Ascending aorta (tissue), 2 donors: ENCODE data around the gene RAB33B. TPM values are rescaled to one million over a fixed set of nuclear protein-coding genes. Genes with fewer than 3 reads are reported as not detected.
"Not testable (repeated sequence)": the region's sequence is repeated elsewhere in the genome, so short reads cannot be mapped to it uniquely, and the experiment has no call there.

Experiments
- DNase-seq, 2 donors: peaks; one replicate each; pipeline ENCODE4 v3.0.0-alpha.2; 2019; ENCODE audit warnings: low spot score in 2 of 2
- H3K27ac ChIP-seq, 2 donors: fragments of 200-600 bp; sonication (generic); one replicate each; pipeline ENCODE4 v1.5.1; 2016 to 2017; ENCODE audit warnings: mild to moderate bottlenecking in 1 of 2
- H3K27me3 ChIP-seq: fragments of 200-600 bp; sonication (generic); one replicate; pipeline ENCODE4 v1.5.1; 2017
- H3K36me3 ChIP-seq, 2 donors: fragments of 200-600 bp; sonication (generic); one replicate each; pipeline ENCODE4 v1.5.1; 2016
- H3K4me1 ChIP-seq, 2 donors: fragments of 200-600 bp; sonication (generic); one replicate each; pipeline ENCODE4 v1.5.1; 2016 to 2017; ENCODE audit warnings: mild to moderate bottlenecking in 1 of 2
- H3K4me3 ChIP-seq, 2 donors: fragments of 200-600 bp; sonication (generic); one replicate each; pipeline ENCODE4 v1.5.1; 2016 to 2017; ENCODE audit warnings: mild to moderate bottlenecking in 1 of 2
- H3K9me3 ChIP-seq, 2 donors: fragments of 200-600 bp; sonication (generic); one replicate each; pipeline ENCODE4 v1.5.1; 2016
- intact Hi-C: fragments of 100-400 bp; cut with DNase I; formaldehyde crosslinking; loops from one replicate; pipeline ENCODE4 v1.15.1; 2023
- total RNA-seq: library from RNA; depleted of rRNA; stranded (reverse); fragments of >200 nt; gene quantifications from one replicate; pipeline ENCODE4 v1.1.0, GENCODE V29; 2016
- TF ChIP-seq, protein P1 (sequence below), 3 experiments: fragments of 200-600 bp in 2 of 3; fragments of 450-650 bp in 1 of 3; sonication (generic) in 2 of 3; IDR thresholded peaks; one replicate each; pipeline ENCODE4 v1.5.1; 2016 to 2019; ENCODE audit warnings: antibody characterized with exemption in 3 of 3, mild to moderate bottlenecking in 1 of 3, moderate library complexity in 1 of 3

RAB33B gene
- total RNA-seq, 1 donor from 2014 or later, result 4.5 TPM

DNA sequence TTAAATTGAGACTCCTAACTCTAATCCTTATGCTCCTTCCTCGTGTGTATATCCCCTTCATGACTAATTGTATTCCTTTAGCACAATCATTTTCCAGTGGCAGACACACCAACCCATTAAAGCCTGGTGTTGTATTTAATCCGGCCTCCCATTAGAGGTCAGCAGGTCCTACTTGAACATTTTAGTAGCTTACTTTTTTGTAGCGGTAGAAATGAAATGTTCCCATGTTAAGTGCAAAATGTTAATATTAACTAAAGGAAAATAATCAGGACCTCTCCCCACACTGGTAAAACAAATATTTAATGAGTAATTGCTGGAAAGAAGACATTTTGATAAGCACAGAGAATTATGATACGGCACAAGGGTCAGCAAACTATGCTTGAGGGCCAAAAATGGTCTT, 3.4 kb downstream of the RAB33B start:
- Histone ChIP-seq H3K4me3 (peak overlapping the region; percentile 92 to 93), H3K4me1 (peaks cover 7 to 27% of the 10 kb centered on the region in 2 donors), H3K9me3 (no peaks in the 10 kb centered on the region), H3K27ac (no peak overlapping the region), H3K27me3 (no peaks in the 10 kb centered on the region), H3K36me3 (no peaks in the 10 kb centered on the region)
- intact Hi-C loops, result loop anchor here (5.0 to 10.0 kb wide), 5 partner anchors 40 to 1067 kb away; partner anchors contain the start of genes ELMOD2, MAML3 and SCOC
- DNase-seq, result no peak
- TF ChIP-seq, protein P1, sequence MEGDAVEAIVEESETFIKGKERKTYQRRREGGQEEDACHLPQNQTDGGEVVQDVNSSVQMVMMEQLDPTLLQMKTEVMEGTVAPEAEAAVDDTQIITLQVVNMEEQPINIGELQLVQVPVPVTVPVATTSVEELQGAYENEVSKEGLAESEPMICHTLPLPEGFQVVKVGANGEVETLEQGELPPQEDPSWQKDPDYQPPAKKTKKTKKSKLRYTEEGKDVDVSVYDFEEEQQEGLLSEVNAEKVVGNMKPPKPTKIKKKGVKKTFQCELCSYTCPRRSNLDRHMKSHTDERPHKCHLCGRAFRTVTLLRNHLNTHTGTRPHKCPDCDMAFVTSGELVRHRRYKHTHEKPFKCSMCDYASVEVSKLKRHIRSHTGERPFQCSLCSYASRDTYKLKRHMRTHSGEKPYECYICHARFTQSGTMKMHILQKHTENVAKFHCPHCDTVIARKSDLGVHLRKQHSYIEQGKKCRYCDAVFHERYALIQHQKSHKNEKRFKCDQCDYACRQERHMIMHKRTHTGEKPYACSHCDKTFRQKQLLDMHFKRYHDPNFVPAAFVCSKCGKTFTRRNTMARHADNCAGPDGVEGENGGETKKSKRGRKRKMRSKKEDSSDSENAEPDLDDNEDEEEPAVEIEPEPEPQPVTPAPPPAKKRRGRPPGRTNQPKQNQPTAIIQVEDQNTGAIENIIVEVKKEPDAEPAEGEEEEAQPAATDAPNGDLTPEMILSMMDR (IDR thresholded peaks at IDR 0.05), result peak in 1 of 3 experiments; percentile 20

DNA sequence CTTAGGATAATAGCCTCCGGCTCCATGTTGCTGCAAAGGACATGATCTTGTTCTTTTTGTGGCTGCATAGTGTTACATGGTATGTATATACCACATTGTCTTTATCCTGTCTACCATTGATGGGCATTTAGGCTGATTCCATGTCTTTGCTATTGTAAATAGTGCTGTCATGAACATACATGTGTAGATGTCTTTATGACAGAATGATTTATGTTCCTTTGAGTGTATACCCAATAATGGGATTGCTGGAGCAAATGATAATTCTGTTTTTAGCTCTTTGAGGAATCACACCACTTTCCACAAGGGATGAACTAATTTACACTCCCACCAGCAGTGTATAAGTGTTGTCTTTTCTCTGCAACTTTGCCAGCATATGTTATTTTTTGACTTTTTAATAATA, 4.6 kb downstream of the RAB33B start:
- H3K4me3 ChIP-seq, result peak overlapping the region in 1 of 2 donors; percentile 93
- H3K4me1 ChIP-seq, result peaks cover 3 to 23% of the 10 kb centered on the region in 2 donors
- no peaks in the 10 kb centered on the region for H3K9me3 ChIP-seq
- intact Hi-C loops, result loop anchor here (5.0 to 10.0 kb wide), 5 partner anchors 39 to 1066 kb away; partner anchors contain the start of genes ELMOD2, MAML3 and SCOC
- no peak overlapping the region for H3K27ac ChIP-seq
- no peaks in the 10 kb centered on the region for H3K27me3 ChIP-seq
- DNase-seq, result no peak
- TF ChIP-seq, protein P1 (IDR thresholded peaks at IDR 0.05), result no peak
- H3K36me3 ChIP-seq, result no peaks in the 10 kb centered on the region

DNA sequence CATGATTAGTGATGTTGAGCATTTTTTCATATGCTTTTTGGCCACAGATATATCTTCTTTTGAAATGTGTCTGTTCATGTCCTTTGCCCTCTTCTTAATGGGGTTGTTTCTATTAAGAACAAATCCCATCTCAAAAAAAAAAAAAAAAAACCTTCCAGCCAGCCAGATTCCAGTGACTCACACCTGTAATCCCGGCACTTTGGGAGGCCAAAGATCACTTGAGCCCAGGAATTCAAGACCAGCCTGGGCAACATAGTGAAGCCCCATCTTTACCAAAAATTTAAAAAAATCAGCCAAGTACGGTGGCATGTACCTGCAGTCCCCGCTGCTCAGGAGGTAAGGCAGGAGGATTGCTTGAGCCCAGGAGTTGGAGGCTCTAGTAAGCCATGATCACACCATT, 5.1 kb downstream of the RAB33B start:
- peaks cover 3 to 24% of the 10 kb centered on the region in 2 donors for H3K4me1 ChIP-seq
- H3K9me3 ChIP-seq, result no peaks in the 10 kb centered on the region
- no peak overlapping the region for H3K27ac ChIP-seq
- intact Hi-C loops, result loop anchor here (5.0 to 10.0 kb wide), 5 partner anchors 38 to 1066 kb away; partner anchors contain the start of genes ELMOD2, MAML3 and SCOC
- no peaks in the 10 kb centered on the region for H3K27me3 ChIP-seq
- no peak overlapping the region for H3K4me3 ChIP-seq
- H3K36me3 ChIP-seq, result no peaks in the 10 kb centered on the region
- TF ChIP-seq, protein P1 (IDR thresholded peaks at IDR 0.05), result no peak
- no peak for DNase-seq

DNA sequence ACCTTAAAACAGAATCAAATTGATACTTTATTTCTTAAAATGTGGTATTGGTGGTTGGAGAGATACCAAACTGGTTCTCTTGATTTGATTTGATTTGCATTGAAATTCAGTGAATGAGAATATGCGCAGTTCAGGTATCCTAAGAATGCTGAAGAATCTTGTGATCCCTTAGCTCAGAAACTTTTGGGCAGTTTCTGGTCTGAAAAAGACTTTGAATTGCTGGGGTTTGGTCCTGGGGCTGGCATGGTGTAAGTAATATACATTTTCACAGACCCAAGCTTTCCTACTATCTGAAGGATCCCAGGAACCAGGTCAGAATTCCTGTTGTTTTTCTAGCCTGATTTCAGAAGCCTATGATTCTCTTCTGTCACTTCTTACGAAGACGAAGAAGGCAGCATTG, 6.6 kb downstream of the RAB33B start:
- H3K4me1 ChIP-seq, result peaks cover 3 to 25% of the 10 kb centered on the region in 2 donors
- TF ChIP-seq, protein P1 (IDR thresholded peaks at IDR 0.05), result no peak

DNA sequence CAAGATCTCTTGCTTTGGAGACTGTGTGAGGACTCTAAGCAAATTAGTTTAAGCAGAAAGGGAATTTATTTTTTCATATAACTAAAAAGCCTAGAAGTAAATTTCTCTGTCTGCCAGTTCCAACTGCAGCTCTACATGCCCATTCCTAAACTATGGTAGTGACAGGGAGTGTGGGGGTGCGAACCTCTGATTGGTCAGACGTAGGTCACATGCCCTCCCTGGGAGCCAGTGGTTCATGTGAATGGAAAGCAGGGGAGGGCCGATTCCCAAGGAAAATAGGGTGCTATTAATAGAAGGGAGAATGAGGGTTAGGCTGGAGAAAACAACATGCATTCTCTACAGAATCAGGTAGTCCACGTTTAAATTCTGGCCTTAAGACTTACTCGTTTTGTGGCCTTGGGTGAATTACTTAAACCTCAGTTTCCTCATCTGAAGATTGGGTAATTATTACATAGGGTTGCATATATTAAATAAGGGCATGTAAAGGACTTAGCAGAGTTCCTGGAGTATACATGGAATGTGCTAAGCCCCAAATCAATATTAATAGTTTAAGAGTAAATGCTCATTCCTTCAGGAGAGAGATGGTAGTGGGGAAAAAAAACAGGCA, 7.2 kb downstream of the RAB33B start:
- Histone ChIP-seq H3K4me1 (peaks cover 3 to 25% of the 10 kb centered on the region in 2 donors), H3K27ac (peak overlapping the region; percentile 12 to 13), H3K9me3 (no peaks in the 10 kb centered on the region), H3K27me3 (no peaks in the 10 kb centered on the region), H3K36me3 (no peaks in the 10 kb centered on the region), H3K4me3 (no peak overlapping the region)
- no peak for DNase-seq
- intact Hi-C loops, result no loop called here
- TF ChIP-seq, protein P1 (IDR thresholded peaks at IDR 0.05), result no peak

More for the DNA sequence above, 6.6 kb downstream of the RAB33B start:
- Histone ChIP-seq H3K27ac (peak overlapping the region in 1 of 2 donors; percentile 13), H3K36me3 (no peaks in the 10 kb centered on the region), H3K9me3 (no peaks in the 10 kb centered on the region), H3K4me3 (no peak overlapping the region), H3K27me3 (no peaks in the 10 kb centered on the region)
- intact Hi-C loops, result no loop called here
- DNase-seq, result no peak

DNA sequence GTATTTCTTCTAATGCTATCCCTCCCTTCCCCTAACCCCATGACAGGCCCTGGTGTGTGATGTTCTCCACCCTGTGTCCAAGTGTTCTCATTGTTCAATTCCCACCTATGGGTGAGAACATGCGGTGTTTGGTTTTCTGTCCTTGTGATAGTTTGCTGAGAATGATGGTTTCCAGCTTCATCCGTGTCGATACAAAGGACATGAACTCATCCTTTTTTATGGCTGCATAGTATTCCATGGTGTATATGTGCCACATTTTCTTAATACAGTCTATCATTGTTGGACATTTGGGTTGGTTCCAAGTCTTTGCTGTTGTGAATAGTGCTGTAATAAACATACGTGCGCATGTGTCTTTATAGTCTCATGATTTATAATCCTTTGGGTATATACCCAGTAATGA, 10.6 kb downstream of the RAB33B start:
- DNase-seq, H3K36me3 ChIP-seq, H3K4me3 ChIP-seq, intact Hi-C loops, H3K27ac ChIP-seq, H3K27me3 ChIP-seq, H3K9me3 ChIP-seq: not testable (repeated sequence)
- peaks cover 0 to 11% of the 10 kb centered on the region in 2 donors for H3K4me1 ChIP-seq
